Mesenteric fat pad (tissue), 1 donor: ENCODE measurements around the gene OBSL1. TPM values are rescaled to one million over a fixed set of nuclear protein-coding genes. Genes with fewer than 3 reads are reported as not detected.

Experiments used
- DNase-seq: peaks from one replicate; pipeline ENCODE4 v3.0.0-alpha.2; 2020; ENCODE audit warnings: low spot score
- total RNA-seq: library from RNA; stranded (reverse); fragmentation: NEBNext Ultra II Directional; extraction: Animal tissue kit (Norgen Biotek cat#: 25700); gene quantifications from one replicate; pipeline ENCODE4 v1.2.1, GENCODE V29; 2021
- donor health status: DM: yes; HTN: yes; CAD: no.

Gene OBSL1
- total RNA-seq, 1 donor from 2014 or later: 61.5 TPM

- DNase-seq: no peak
Measured at GRCh38 chr2:219552382-219553167, 18.8 kb downstream of the OBSL1 start.

- DNase-seq: peak; percentile 89
Measured at GRCh38 chr2:219551441-219552381, 19.6 kb downstream of the OBSL1 start.

- peak; percentile 74 for DNase-seq
Measured at GRCh38 chr2:219549619-219550018, 21.7 kb downstream of the OBSL1 start.

- no peak for DNase-seq
Measured at GRCh38 chr2:219548990-219549389, 22.3 kb downstream of the OBSL1 start.

GRCh38 chr2:219547621-219548020, 23.7 kb downstream of the OBSL1 start:
- no peak for DNase-seq

GRCh38 chr2:219545943-219546352, 25.4 kb downstream of the OBSL1 start:
- DNase-seq: no peak

GRCh38 chr2:219545295-219545942, 25.9 kb downstream of the OBSL1 start:
- DNase-seq: no peak

- DNase-seq: no peak
Measured at GRCh38 chr2:219544567-219544966, 26.8 kb downstream of the OBSL1 start.

- DNase-seq: peak; percentile 98
Measured at GRCh38 chr2:219543596-219544358, 27.6 kb downstream of the OBSL1 start, which contains the start of the genes CHPF and TMEM198. TSS of gene CHPF (minus strand) at chr2:219543809. CDS start at chr2:219543538, 271 bp downstream. TSS of gene TMEM198 (plus strand) at chr2:219544028. CDS start at chr2:219544728, 700 bp downstream.

GRCh38 chr2:219542931-219543595, 28.3 kb downstream of the OBSL1 start:
- DNase-seq: no peak

GRCh38 chr2:219541611-219542180, 29.6 kb downstream of the OBSL1 start:
- no peak for DNase-seq

GRCh38 chr2:219540784-219541504, 30.4 kb downstream of the OBSL1 start:
- DNase-seq: no peak

GRCh38 chr2:219539926-219540678, 31.2 kb downstream of the OBSL1 start:
- no peak for DNase-seq

- no peak for DNase-seq
Measured at GRCh38 chr2:219538956-219539788, 32.2 kb downstream of the OBSL1 start.

- no peak for DNase-seq
Measured at GRCh38 chr2:219538504-219538951, 32.8 kb downstream of the OBSL1 start.

GRCh38 chr2:219537657-219538488, 33.5 kb downstream of the OBSL1 start:
- DNase-seq: no peak
